HFFc6 (cell line): ENCODE measurements around the gene NXPH4. TPM values are rescaled to one million over a fixed set of nuclear protein-coding genes. Genes with fewer than 3 reads are reported as not detected.

ENCODE experiments used
- DNase-seq: peaks from one replicate; pipeline ENCODE4 v3.0.0-alpha.2; 2018
- H3K27ac Mint-ChIP-seq: 2 replicates; pipeline ENCODE4 v1.8.0; 2020; ENCODE audit warnings: mild to moderate bottlenecking, mixed read lengths
- H3K27me3 Mint-ChIP-seq: 2 replicates; pipeline ENCODE4 v1.8.0; 2021; ENCODE audit warnings: mild to moderate bottlenecking, moderate library complexity, mixed read lengths; ENCODE audit not compliant: insufficient read depth
- H3K36me3 Mint-ChIP-seq: 2 replicates; pipeline ENCODE4 v1.8.0; 2021; ENCODE audit warnings: low read depth, mixed read lengths
- H3K4me1 Mint-ChIP-seq: 2 replicates; pipeline ENCODE4 v1.8.0; 2020; ENCODE audit warnings: low read depth, mixed read lengths
- H3K4me3 Mint-ChIP-seq: 2 replicates; pipeline ENCODE4 v1.8.0; 2020; ENCODE audit warnings: mild to moderate bottlenecking, moderate library complexity, mixed read lengths
- H3K9me3 Mint-ChIP-seq: 2 replicates; pipeline ENCODE4 v1.8.0; 2020; ENCODE audit warnings: mild to moderate bottlenecking, mixed read lengths
- CTCF ChIP-seq: fragments of 200-600 bp; sonication (generic); IDR thresholded peaks from 2 replicates; pipeline ENCODE4 v1.5.0; 2021; ENCODE audit warnings: antibody characterized with exemption, mild to moderate bottlenecking
- total RNA-seq, 6 experiments: library from RNA; stranded (reverse); fragmentation: NEBNext Ultra II Directional; extraction: Animal tissue kit (Norgen Biotek cat#: 25700); gene quantifications; 2 replicates in 1 of 6; 3 replicates in 5 of 6; pipeline ENCODE4 v1.2.3, GENCODE V29; 2021

Gene NXPH4
- total RNA-seq, 6 experiments from 2014 or later: 2.9 to 8.2 (median 3.9) TPM

GRCh38 chr12:57179331-57180086, 37.1 kb upstream of the NXPH4 start:
- TF ChIP-seq CTCF: no peak
- Mint-ChIP-seq H3K27ac (peak overlapping the region; percentile 54; the same call in 1 of the 2 replicates), H3K36me3 (peaks cover 45% of the 10 kb centered on the region), H3K4me3 (no peak overlapping the region), H3K4me1 (peaks cover 22% of the 10 kb centered on the region), H3K9me3 (no peaks in the 10 kb centered on the region), H3K27me3 (peaks cover 21% of the 10 kb centered on the region)
- DNase-seq: no peak

GRCh38 chr12:57180321-57180989, 36.1 kb upstream of the NXPH4 start:
- Mint-ChIP-seq H3K27me3 (peaks cover 18% of the 10 kb centered on the region), H3K27ac (no peak overlapping the region), H3K36me3 (peaks cover 46% of the 10 kb centered on the region), H3K4me3 (no peak overlapping the region), H3K9me3 (no peaks in the 10 kb centered on the region), H3K4me1 (peaks cover 21% of the 10 kb centered on the region)
- no peak for DNase-seq
- no peak for TF ChIP-seq CTCF

- no peaks in the 10 kb centered on the region for H3K9me3 Mint-ChIP-seq
- H3K27me3 Mint-ChIP-seq: peaks cover 12% of the 10 kb centered on the region
- DNase-seq: no peak
- H3K36me3 Mint-ChIP-seq: peaks cover 43% of the 10 kb centered on the region
- no peak overlapping the region for H3K4me3 Mint-ChIP-seq
- peaks cover 15% of the 10 kb centered on the region for H3K4me1 Mint-ChIP-seq
- TF ChIP-seq CTCF: no peak
- H3K27ac Mint-ChIP-seq: peak overlapping the region; percentile 41
Measured at GRCh38 chr12:57181072-57181471, 35.5 kb upstream of the NXPH4 start.

- no peak for DNase-seq
- TF ChIP-seq CTCF: no peak
- H3K27me3 Mint-ChIP-seq: peaks cover 12% of the 10 kb centered on the region
- no peak overlapping the region for H3K4me3 Mint-ChIP-seq
- H3K36me3 Mint-ChIP-seq: peaks cover 38% of the 10 kb centered on the region
- peak overlapping the region; percentile 41 for H3K27ac Mint-ChIP-seq
- no peaks in the 10 kb centered on the region for H3K9me3 Mint-ChIP-seq
- peaks cover 9% of the 10 kb centered on the region for H3K4me1 Mint-ChIP-seq
Measured at GRCh38 chr12:57181561-57182155, 34.9 kb upstream of the NXPH4 start.

- TF ChIP-seq CTCF: peak; percentile 89
- peak overlapping the region; percentile 61 for H3K27ac Mint-ChIP-seq
- peaks cover 42% of the 10 kb centered on the region for H3K36me3 Mint-ChIP-seq
- H3K4me1 Mint-ChIP-seq: peaks cover 6% of the 10 kb centered on the region
- H3K4me3 Mint-ChIP-seq: no peak overlapping the region; the same call in 1 of the 2 replicates
- H3K27me3 Mint-ChIP-seq: peaks cover 14% of the 10 kb centered on the region
- DNase-seq: peak; percentile 50
- no peaks in the 10 kb centered on the region for H3K9me3 Mint-ChIP-seq
Measured at GRCh38 chr12:57182918-57183575, 33.5 kb upstream of the NXPH4 start.
